ENCODE results near the gene NRP1.

The NRP1 gene

GRCh38 chr10:33180390-33180789 is 154.1 kb downstream of the NRP1 start:
- DNase-seq (ENCODE audit: low read depth), result peak; percentile 31
- H3K4me3 ChIP-seq (ENCODE audit: low read depth, low read length), result no peak overlapping the region

DNA sequence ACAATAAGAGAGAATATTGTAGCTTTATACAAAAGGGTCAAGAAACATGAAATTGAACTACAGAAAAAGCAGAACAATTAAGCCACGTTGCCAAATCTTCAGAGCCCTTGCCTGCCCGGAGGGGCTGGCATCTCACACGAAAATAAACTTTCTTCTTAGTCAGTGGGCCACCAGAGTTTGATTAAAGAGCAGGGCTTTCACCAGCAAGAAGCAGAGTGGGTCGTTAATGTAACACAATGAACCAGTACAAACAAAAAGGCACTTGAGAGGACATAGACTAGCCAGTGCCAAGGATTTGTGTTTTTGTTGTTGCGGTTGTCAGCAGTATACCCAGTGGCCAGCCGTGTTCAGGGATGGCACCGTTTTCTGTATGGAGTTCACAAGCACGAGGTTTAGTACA is 155.4 kb downstream of the NRP1 start:
- H3K4me3 ChIP-seq (ENCODE audit: low read depth, low read length), result no peak overlapping the region
- no peak for TF ChIP-seq CTCF (conservative IDR thresholded peaks at IDR 0.05; ENCODE audit: low read depth, low read length)
- DNase-seq (ENCODE audit: low read depth), result no peak

More at GRCh38 chr10:33180390-33180789, 154.1 kb downstream of the NRP1 start:
- TF ChIP-seq CTCF (conservative IDR thresholded peaks at IDR 0.05; ENCODE audit: low read depth, low read length), result no peak

- no peak for TF ChIP-seq CTCF (conservative IDR thresholded peaks at IDR 0.05; ENCODE audit: low read depth, low read length)
- H3K4me3 ChIP-seq (ENCODE audit: low read depth, low read length), result no peak overlapping the region
- DNase-seq (ENCODE audit: low read depth), result no peak
Measured at GRCh38 chr10:33178026-33178755, 156.3 kb downstream of the NRP1 start.

DNA sequence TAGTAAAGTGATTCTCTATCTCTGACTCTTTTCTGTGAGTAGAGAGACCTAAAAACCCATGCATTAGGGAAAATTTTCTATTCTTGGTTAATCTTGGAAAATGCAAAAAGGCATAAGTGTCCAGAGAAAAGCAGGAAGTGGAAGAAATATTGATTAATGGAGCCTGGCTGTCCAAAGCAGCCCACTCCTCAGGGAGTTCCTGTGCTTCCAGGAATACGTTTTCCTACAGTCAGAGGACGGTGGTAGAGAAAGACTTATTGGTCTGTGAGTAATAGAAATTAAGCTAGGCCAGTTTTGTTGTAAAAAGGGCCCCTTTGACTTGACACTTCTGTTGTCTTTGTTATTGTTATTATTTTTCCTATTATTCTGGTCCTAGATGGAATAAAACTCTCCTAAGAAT is 157.8 kb downstream of the NRP1 start:
- no peak overlapping the region for H3K4me3 ChIP-seq (ENCODE audit: low read depth, low read length)
- TF ChIP-seq CTCF (conservative IDR thresholded peaks at IDR 0.05; ENCODE audit: low read depth, low read length), result no peak
- DNase-seq (ENCODE audit: low read depth), result no peak

DNA sequence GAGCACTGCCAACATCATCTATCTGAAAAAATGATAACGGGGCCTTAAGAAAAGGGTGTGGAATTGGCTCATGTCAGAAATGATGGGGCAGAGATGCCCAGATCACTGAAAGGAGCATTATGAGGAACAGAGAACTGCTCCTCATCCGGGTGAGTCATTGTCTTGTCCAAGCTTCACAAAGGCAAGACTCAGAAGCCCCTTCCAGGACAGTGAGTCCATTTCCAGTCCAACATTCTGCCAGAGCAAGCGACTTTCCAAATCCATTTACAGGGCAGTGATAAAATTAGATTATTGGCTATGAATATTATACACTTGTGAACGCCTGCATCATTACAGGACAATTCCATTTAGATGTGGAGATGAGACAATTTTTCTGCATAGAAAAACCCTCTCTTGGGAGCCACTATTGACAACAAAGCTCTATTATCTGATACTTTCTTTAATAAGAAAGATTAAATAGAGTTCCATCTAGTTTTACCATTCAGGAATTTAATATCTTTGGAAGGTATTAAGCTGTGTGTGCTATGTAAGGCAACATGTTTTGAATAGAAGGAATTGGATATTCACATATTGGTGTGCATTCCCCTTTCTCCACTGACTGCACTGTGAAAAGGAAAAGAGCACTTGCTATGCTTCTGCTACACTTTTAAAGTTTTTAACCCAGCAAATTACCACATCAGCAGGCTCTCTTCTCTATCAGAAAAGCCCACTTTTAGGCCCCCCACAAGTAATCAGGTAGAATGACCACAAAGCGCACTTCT is 159.6 kb downstream of the NRP1 start:
- TF ChIP-seq CTCF (conservative IDR thresholded peaks at IDR 0.05; ENCODE audit: low read depth, low read length), result no peak
- no peak overlapping the region for H3K4me3 ChIP-seq (ENCODE audit: low read depth, low read length)
- DNase-seq (ENCODE audit: low read depth), result no peak

- no peak overlapping the region for H3K4me3 ChIP-seq (ENCODE audit: low read depth, low read length)
- DNase-seq (ENCODE audit: low read depth), result no peak
- TF ChIP-seq CTCF (conservative IDR thresholded peaks at IDR 0.05; ENCODE audit: low read depth, low read length), result no peak
Measured at GRCh38 chr10:33165911-33166310, 168.6 kb downstream of the NRP1 start.
